Neuronal stem cell (in vitro differentiated cells): ENCODE measurements around the gene ATXN10.
"Not testable (repeated sequence)": the region's sequence is repeated elsewhere in the genome, so short reads cannot be mapped to it uniquely, and the experiment has no call there.

Experiments
- DNase-seq: peaks from one replicate; pipeline ENCODE4 v3.0.0-alpha.2; 2013; ENCODE audit warnings: low spot score
- H2AFZ ChIP-seq: one replicate; pipeline ENCODE4 v1.6.1; 2013; ENCODE audit warnings: mild to moderate bottlenecking, low read length, inconsistent platforms
- H2AK5ac ChIP-seq: 2 replicates; pipeline ENCODE4 v1.6.1; 2013; ENCODE audit warnings: low read depth, mild to moderate bottlenecking, inconsistent platforms, low read length, moderate library complexity, mixed read lengths
- H2BK120ac ChIP-seq: 2 replicates; pipeline ENCODE4 v1.6.1; 2013; ENCODE audit warnings: low read depth, mild to moderate bottlenecking, inconsistent platforms, low read length, moderate library complexity, mixed read lengths
- H2BK12ac ChIP-seq: one replicate; pipeline ENCODE4 v1.6.1; 2013; ENCODE audit warnings: low read length, inconsistent platforms
- H2BK15ac ChIP-seq: 2 replicates; pipeline ENCODE4 v1.6.1; 2013; ENCODE audit warnings: mild to moderate bottlenecking, low read length, inconsistent platforms, mixed read lengths
- H2BK5ac ChIP-seq: one replicate; pipeline ENCODE4 v1.6.1; 2013; ENCODE audit warnings: inconsistent platforms, mild to moderate bottlenecking, low read length, moderate library complexity
- H3K14ac ChIP-seq: one replicate; pipeline ENCODE4 v1.6.1; 2013; ENCODE audit warnings: low read length, inconsistent platforms
- H3K18ac ChIP-seq: 2 replicates; pipeline ENCODE4 v1.6.1; 2013; ENCODE audit warnings: low read length, inconsistent platforms
- H3K23ac ChIP-seq: 2 replicates; pipeline ENCODE4 v1.6.1; 2013; ENCODE audit warnings: low read depth, mild to moderate bottlenecking, mixed read lengths, low read length, inconsistent platforms; ENCODE audit not compliant: poor library complexity
- H3K27ac ChIP-seq: replicated peaks from 3 replicates; pipeline ENCODE4 v1.5.1; 2013; ENCODE audit warnings: low read length, inconsistent platforms
- H3K27me3 ChIP-seq, 3 experiments: 2 replicates each; pipeline ENCODE4 v1.6.1; 2013; ENCODE audit warnings: low read length in 3 of 3, mild to moderate bottlenecking in 2 of 3, inconsistent platforms in 1 of 3, low read depth in 1 of 3, mixed read lengths in 1 of 3, moderate library complexity in 1 of 3; ENCODE audit not compliant: control insufficient read depth in 3 of 3, insufficient read depth in 3 of 3
- H3K36me3 ChIP-seq, 2 donors: replicated peaks in 1 of 2; 2 replicates each; pipeline ENCODE4 v1.6.1; 2013; ENCODE audit warnings: low read length in 2 of 2; ENCODE audit not compliant: control insufficient read depth in 2 of 2, insufficient read depth in 2 of 2
- H3K4ac ChIP-seq: 2 replicates; pipeline ENCODE4 v1.6.1; 2013; ENCODE audit warnings: inconsistent platforms, mild to moderate bottlenecking, low read length, moderate library complexity
- H3K4me1 ChIP-seq, 2 donors: 1 replicate in 1 of 2; 2 replicates in 1 of 2; pipeline ENCODE4 v1.6.1; 2013; ENCODE audit warnings: low read length in 2 of 2, low read depth in 1 of 2; ENCODE audit not compliant: control insufficient read depth in 2 of 2, insufficient read depth in 1 of 2
- H3K4me2 ChIP-seq: one replicate; pipeline ENCODE4 v1.6.1; 2013; ENCODE audit warnings: mild to moderate bottlenecking, low read length, inconsistent platforms; ENCODE audit not compliant: insufficient read depth, poor library complexity, severe bottlenecking
- H3K4me3 ChIP-seq, 2 donors: 2 replicates each; pipeline ENCODE4 v1.5.1; 2013; ENCODE audit warnings: low read length in 2 of 2, mild to moderate bottlenecking in 2 of 2, inconsistent platforms in 1 of 2, moderate library complexity in 1 of 2
- H3K79me1 ChIP-seq: one replicate; pipeline ENCODE4 v1.6.1; 2013; ENCODE audit warnings: low read depth, mild to moderate bottlenecking, inconsistent platforms, low read length, moderate library complexity
- H3K9ac ChIP-seq: one replicate; pipeline ENCODE4 v1.6.1; 2013; ENCODE audit warnings: mild to moderate bottlenecking, low read depth, low read length, inconsistent platforms; ENCODE audit not compliant: poor library complexity
- H3K9me3 ChIP-seq, 2 donors: replicated peaks in 1 of 2; 2 replicates each; pipeline versions ENCODE3 to v1.6.1; 2013; ENCODE audit warnings: low read length in 2 of 2, mild to moderate bottlenecking in 2 of 2, inconsistent platforms in 1 of 2, low read depth in 1 of 2, mixed read lengths in 1 of 2, moderate library complexity in 1 of 2; ENCODE audit not compliant: control insufficient read depth in 2 of 2, insufficient read depth in 1 of 2
- H4K8ac ChIP-seq: one replicate; pipeline ENCODE4 v1.6.1; 2013; ENCODE audit warnings: low read depth, mild to moderate bottlenecking, inconsistent platforms, low read length, moderate library complexity
- H4K91ac ChIP-seq: one replicate; pipeline ENCODE4 v1.6.1; 2013; ENCODE audit warnings: low read length, low read depth, mild to moderate bottlenecking, inconsistent platforms; ENCODE audit not compliant: poor library complexity
- WGBS, 2 donors: extraction: QIAGEN DNeasy Blood & Tissue Kit; methylation state at CpG; one replicate each; pipeline ENCODE4 v1.1.7; 2013; ENCODE audit warnings: missing lambda C conversion rate in 2 of 2, mixed read lengths in 1 of 2; ENCODE audit not compliant: insufficient read length in 2 of 2, insufficient replicate concordance in 1 of 2; ENCODE audit errors: extremely low coverage in 2 of 2; 5-methylcytosine and 5-hydroxymethylcytosine counted together

Gene ATXN10

DNA sequence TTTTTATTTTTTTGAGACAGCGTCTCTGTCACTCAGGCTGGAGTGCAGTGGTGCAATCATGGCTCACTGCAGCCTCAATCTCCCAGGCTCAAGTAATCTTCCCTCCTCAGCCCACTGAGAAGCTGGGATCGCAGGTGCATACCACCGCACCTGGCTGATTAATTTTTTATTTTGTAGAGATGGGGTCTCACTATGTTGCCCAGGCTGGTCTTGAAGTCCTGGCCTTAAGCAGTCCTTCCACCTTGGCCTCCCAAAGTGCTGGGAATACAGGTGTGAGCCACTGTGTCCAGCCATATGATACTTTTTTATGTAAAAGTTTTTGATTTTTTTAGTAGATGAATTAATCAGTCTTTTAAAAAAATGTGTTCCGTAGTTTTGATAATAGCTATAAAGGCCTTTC is 42.8 kb downstream of the ATXN10 start:
- H2AFZ ChIP-seq, H2AK5ac ChIP-seq, H3K27ac ChIP-seq, H3K4me1 ChIP-seq, H3K9me3 ChIP-seq, H3K4ac ChIP-seq, H2BK120ac ChIP-seq, H3K4me2 ChIP-seq, H3K23ac ChIP-seq, H3K18ac ChIP-seq, H2BK5ac ChIP-seq, H2BK12ac ChIP-seq, H3K27me3 ChIP-seq, H3K14ac ChIP-seq, H4K8ac ChIP-seq, H3K9ac ChIP-seq, DNase-seq, H2BK15ac ChIP-seq, H3K4me3 ChIP-seq, H4K91ac ChIP-seq, H3K79me1 ChIP-seq: not testable (repeated sequence)
- no CpG with 5 or more reads among the region's 4 CpGs for WGBS, 2 donors
- peaks cover 3 to 94% of the 10 kb centered on the region in 2 donors for H3K36me3 ChIP-seq

DNA sequence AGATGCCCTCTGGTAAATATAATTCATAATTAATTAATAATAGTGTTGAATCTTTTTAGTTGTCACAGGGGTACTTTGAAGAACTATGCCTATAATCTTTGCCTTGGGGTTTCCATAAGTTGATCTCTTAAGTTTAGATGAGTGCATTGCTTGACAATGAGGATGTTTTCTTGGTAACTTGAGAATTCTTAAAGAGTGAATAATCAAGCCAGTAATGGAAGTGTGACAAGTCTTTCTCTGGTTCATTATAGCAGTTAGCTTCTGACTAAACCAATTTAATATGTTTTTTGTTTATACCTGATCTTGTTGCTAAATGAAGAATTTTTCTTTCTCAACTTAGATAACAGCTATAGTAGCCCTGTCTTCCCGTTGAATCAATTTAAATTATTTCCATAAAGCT is 46.2 kb downstream of the ATXN10 start:
- H2AFZ ChIP-seq, result no peak overlapping the region
- no peak overlapping the region for H3K4me3 ChIP-seq
- no peaks in the 10 kb centered on the region for H3K9me3 ChIP-seq
- no peak overlapping the region for H2AK5ac ChIP-seq
- no peak overlapping the region for H3K18ac ChIP-seq
- H2BK15ac ChIP-seq, result no peak overlapping the region
- no peak overlapping the region for H4K8ac ChIP-seq
- no peak overlapping the region for H3K27ac ChIP-seq
- no CpG with 5 or more reads among the region's 1 CpG for WGBS, 2 donors
- H3K9ac ChIP-seq, result no peak overlapping the region
- H3K36me3 ChIP-seq, result peaks cover 12 to 93% of the 10 kb centered on the region in 2 donors
- H3K23ac ChIP-seq, result no peak overlapping the region
- H3K4ac ChIP-seq, result no peak overlapping the region
- H3K4me2 ChIP-seq, result no peak overlapping the region
- H3K79me1 ChIP-seq, result peaks cover 2% of the 10 kb centered on the region
- H3K27me3 ChIP-seq, result no peaks in the 10 kb centered on the region
- no peak overlapping the region for H2BK12ac ChIP-seq
- no peak overlapping the region for H4K91ac ChIP-seq
- H2BK120ac ChIP-seq, result no peak overlapping the region
- DNase-seq, result no peak
- H2BK5ac ChIP-seq, result no peak overlapping the region
- H3K4me1 ChIP-seq, result no peaks in the 10 kb centered on the region
- H3K14ac ChIP-seq, result no peak overlapping the region

DNA sequence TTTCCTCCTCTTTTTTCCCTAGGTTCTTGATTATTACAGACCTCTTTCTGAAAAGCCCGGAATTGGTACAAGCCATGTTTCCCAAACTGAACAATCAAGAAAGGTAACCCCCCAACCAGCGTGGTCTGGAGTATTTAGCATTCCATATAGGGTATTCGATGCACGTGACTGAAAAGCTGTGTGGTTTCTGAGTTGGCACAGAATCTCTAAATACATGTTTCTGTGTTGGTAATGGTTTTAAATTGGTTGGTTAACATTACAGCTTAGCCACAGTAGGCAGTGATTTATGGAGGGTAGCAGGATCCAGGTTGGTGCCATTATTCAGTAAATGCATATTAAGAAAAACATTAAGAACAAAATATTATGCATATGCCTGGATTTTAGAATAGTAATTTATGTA is 46.8 kb downstream of the ATXN10 start:
- no peak overlapping the region for H3K27ac ChIP-seq

DNA sequence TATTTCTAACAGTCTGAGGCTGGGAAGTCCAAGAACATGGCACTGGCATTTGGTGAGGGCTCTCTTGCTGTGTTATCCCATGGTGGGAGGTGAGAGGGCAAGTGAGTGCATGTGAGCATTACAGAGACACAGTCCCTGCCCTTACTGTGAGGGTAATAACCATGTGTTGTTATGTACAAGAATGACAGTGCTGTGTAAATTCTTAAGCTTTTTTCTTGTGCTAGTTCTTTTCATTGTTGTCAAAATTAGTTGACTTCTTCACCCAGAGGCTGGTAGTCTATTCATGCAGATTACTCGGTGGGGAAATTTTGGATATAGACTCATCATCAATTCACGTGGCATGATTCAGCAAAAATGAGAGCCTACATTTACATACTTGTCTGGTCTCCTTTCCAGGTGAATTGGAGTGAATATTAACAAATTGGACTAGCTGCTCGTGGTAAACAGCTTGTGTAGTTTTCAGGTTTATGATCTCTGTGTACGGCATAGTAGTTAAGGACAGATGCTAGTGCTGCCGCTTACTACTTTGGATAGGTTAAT is 49.3 kb downstream of the ATXN10 start:
- no peak overlapping the region for H3K14ac ChIP-seq
- H2BK120ac ChIP-seq, result no peak overlapping the region
- H3K4ac ChIP-seq, result no peak overlapping the region
- H3K79me1 ChIP-seq, result peaks cover 2% of the 10 kb centered on the region
- H4K91ac ChIP-seq, result no peak overlapping the region
- no peaks in the 10 kb centered on the region for H3K27me3 ChIP-seq
- no peak overlapping the region for H2BK12ac ChIP-seq
- H2BK5ac ChIP-seq, result no peak overlapping the region
- no peaks in the 10 kb centered on the region for H3K9me3 ChIP-seq
- H3K18ac ChIP-seq, result no peak overlapping the region
- H2AFZ ChIP-seq, result no peak overlapping the region
- H3K4me3 ChIP-seq, result no peak overlapping the region
- no peak overlapping the region for H4K8ac ChIP-seq
- DNase-seq, result no peak
- H2BK15ac ChIP-seq, result no peak overlapping the region
- H3K27ac ChIP-seq, result no peak overlapping the region
- H3K23ac ChIP-seq, result no peak overlapping the region
- H3K36me3 ChIP-seq, result peaks cover 10 to 78% of the 10 kb centered on the region in 2 donors
- no peak overlapping the region for H2AK5ac ChIP-seq
- no peak overlapping the region for H3K4me2 ChIP-seq
- no CpG with 5 or more reads among the region's 5 CpGs for WGBS, 2 donors
- no peaks in the 10 kb centered on the region for H3K4me1 ChIP-seq
- H3K9ac ChIP-seq, result no peak overlapping the region

More for the DNA sequence above, 46.8 kb downstream of the ATXN10 start:
- Histone ChIP-seq H2BK120ac (no peak overlapping the region), H3K9me3 (no peaks in the 10 kb centered on the region), H3K4me2 (no peak overlapping the region), H2BK5ac (no peak overlapping the region), H2AFZ (no peak overlapping the region), H3K18ac (no peak overlapping the region), H4K91ac (no peak overlapping the region), H3K4ac (no peak overlapping the region), H3K36me3 (peaks cover 12 to 93% of the 10 kb centered on the region in 2 donors), H3K14ac (no peak overlapping the region), H2BK12ac (no peak overlapping the region), H2AK5ac (no peak overlapping the region), H2BK15ac (no peak overlapping the region), H3K4me1 (no peaks in the 10 kb centered on the region), H3K23ac (no peak overlapping the region), H4K8ac (no peak overlapping the region), H3K27me3 (no peaks in the 10 kb centered on the region), H3K9ac (no peak overlapping the region), H3K4me3 (no peak overlapping the region), H3K79me1 (peaks cover 2% of the 10 kb centered on the region)
- no CpG with 5 or more reads among the region's 4 CpGs for WGBS, 2 donors
- no peak for DNase-seq
